Measurements from ENCODE around the gene CTSD. TPM values are rescaled to one million over a fixed set of nuclear protein-coding genes. Genes with fewer than 3 reads are reported as not detected.

Gene CTSD
- total RNA-seq, 1 donor from 2014 or later, result 949 TPM

- Mint-ChIP-seq H3K27me3 (ENCODE audit: low read depth) (no peaks in the 10 kb centered on the region), H3K27ac (ENCODE audit: unreplicated experiment) (no peak overlapping the region), H3K9me3 (ENCODE audit: low read depth) (peaks cover 6% of the 10 kb centered on the region), H3K4me3 (ENCODE audit: unreplicated experiment) (no peak overlapping the region), H3K4me1 (ENCODE audit: low read depth) (peaks cover 8% of the 10 kb centered on the region), H3K36me3 (ENCODE audit: low read depth) (no peaks in the 10 kb centered on the region)
- peak; percentile 84 for DNase-seq (ENCODE audit: low spot score)
- TF ChIP-seq, protein P1, sequence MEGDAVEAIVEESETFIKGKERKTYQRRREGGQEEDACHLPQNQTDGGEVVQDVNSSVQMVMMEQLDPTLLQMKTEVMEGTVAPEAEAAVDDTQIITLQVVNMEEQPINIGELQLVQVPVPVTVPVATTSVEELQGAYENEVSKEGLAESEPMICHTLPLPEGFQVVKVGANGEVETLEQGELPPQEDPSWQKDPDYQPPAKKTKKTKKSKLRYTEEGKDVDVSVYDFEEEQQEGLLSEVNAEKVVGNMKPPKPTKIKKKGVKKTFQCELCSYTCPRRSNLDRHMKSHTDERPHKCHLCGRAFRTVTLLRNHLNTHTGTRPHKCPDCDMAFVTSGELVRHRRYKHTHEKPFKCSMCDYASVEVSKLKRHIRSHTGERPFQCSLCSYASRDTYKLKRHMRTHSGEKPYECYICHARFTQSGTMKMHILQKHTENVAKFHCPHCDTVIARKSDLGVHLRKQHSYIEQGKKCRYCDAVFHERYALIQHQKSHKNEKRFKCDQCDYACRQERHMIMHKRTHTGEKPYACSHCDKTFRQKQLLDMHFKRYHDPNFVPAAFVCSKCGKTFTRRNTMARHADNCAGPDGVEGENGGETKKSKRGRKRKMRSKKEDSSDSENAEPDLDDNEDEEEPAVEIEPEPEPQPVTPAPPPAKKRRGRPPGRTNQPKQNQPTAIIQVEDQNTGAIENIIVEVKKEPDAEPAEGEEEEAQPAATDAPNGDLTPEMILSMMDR (IDR thresholded peaks at IDR 0.05), result no peak
These were observed 15.5 kb upstream of the CTSD start for GRCh38 chr11:1779034-1779805.

GRCh38 chr11:1778141-1778911, 14.6 kb upstream of the CTSD start:
- Mint-ChIP-seq H3K4me3 (ENCODE audit: unreplicated experiment) (no peak overlapping the region), H3K27me3 (ENCODE audit: low read depth) (no peaks in the 10 kb centered on the region), H3K4me1 (ENCODE audit: low read depth) (peaks cover 13% of the 10 kb centered on the region), H3K27ac (ENCODE audit: unreplicated experiment) (no peak overlapping the region), H3K36me3 (ENCODE audit: low read depth) (no peaks in the 10 kb centered on the region), H3K9me3 (ENCODE audit: low read depth) (peaks cover 6% of the 10 kb centered on the region)
- DNase-seq (ENCODE audit: low spot score), result peak; percentile 82
- TF ChIP-seq, protein P1 (IDR thresholded peaks at IDR 0.05), result no peak

DNA sequence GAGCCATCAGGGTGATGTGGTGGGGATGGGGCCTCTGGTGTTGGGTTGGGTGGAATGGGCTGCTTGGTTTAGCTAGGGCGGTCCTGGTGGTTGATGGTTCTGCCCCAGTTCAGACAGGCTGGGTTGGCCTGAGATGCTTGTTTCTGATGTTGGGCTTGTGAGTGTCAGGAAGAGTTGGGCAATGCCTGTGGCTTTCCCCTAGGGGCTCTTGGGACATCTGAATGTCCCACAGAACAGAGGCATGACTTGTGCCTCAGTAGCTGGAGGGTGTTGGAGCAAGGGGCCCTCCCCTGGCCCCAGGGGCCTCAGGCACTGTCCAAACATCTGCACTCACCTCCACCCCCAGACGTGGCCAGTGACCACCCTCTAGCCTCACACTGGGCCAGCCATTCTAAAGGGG, 14.0 kb upstream of the CTSD start:
- Mint-ChIP-seq H3K9me3 (ENCODE audit: low read depth) (peaks cover 6% of the 10 kb centered on the region), H3K4me3 (ENCODE audit: unreplicated experiment) (no peak overlapping the region), H3K27me3 (ENCODE audit: low read depth) (no peaks in the 10 kb centered on the region), H3K36me3 (ENCODE audit: low read depth) (no peaks in the 10 kb centered on the region), H3K4me1 (ENCODE audit: low read depth) (peaks cover 11% of the 10 kb centered on the region), H3K27ac (ENCODE audit: unreplicated experiment) (no peak overlapping the region)
- TF ChIP-seq, protein P1 (IDR thresholded peaks at IDR 0.05), result no peak
- no peak for DNase-seq (ENCODE audit: low spot score)

- Mint-ChIP-seq H3K4me3 (ENCODE audit: unreplicated experiment) (no peak overlapping the region), H3K4me1 (ENCODE audit: low read depth) (peaks cover 15% of the 10 kb centered on the region), H3K36me3 (ENCODE audit: low read depth) (no peaks in the 10 kb centered on the region), H3K27ac (ENCODE audit: unreplicated experiment) (no peak overlapping the region), H3K9me3 (ENCODE audit: low read depth) (peaks cover 6% of the 10 kb centered on the region), H3K27me3 (ENCODE audit: low read depth) (no peaks in the 10 kb centered on the region)
- no peak for DNase-seq (ENCODE audit: low spot score)
- TF ChIP-seq, protein P1 (IDR thresholded peaks at IDR 0.05), result no peak
These were observed 13.4 kb upstream of the CTSD start for GRCh38 chr11:1776944-1777715.

GRCh38 chr11:1776331-1776851, 12.7 kb upstream of the CTSD start:
- Mint-ChIP-seq H3K4me3 (ENCODE audit: unreplicated experiment) (no peak overlapping the region), H3K36me3 (ENCODE audit: low read depth) (no peaks in the 10 kb centered on the region), H3K27ac (ENCODE audit: unreplicated experiment) (no peak overlapping the region), H3K4me1 (ENCODE audit: low read depth) (peaks cover 22% of the 10 kb centered on the region), H3K27me3 (ENCODE audit: low read depth) (no peaks in the 10 kb centered on the region), H3K9me3 (ENCODE audit: low read depth) (peaks cover 6% of the 10 kb centered on the region)
- TF ChIP-seq, protein P1 (IDR thresholded peaks at IDR 0.05), result no peak
- no peak for DNase-seq (ENCODE audit: low spot score)
